CD14-positive monocyte (primary cell): ENCODE results near the gene PRDX4. TPM values are rescaled to one million over a fixed set of nuclear protein-coding genes. Genes with fewer than 3 reads are reported as not detected.
A peak's percentile ranks its signal among the peaks of the same experiment; 100 is the strongest.

Source experiments
- DNase-seq, 3 donors: peaks; one replicate each; pipeline ENCODE4 v3.0.0-alpha.2; 2011 to 2022
- H2AFZ ChIP-seq: 2 replicates; pipeline ENCODE4 v1.6.0; 2012; ENCODE audit warnings: mild to moderate bottlenecking, low read depth, low read length, inconsistent platforms; ENCODE audit not compliant: insufficient read depth, poor library complexity, severe bottlenecking
- H3K27ac ChIP-seq, 2 donors: 1 replicate in 1 of 2; 2 replicates in 1 of 2; pipeline ENCODE4 v1.5.1; 2012 to 2013; ENCODE audit warnings: low read length in 2 of 2, control low read depth in 1 of 2, inconsistent platforms in 1 of 2, low read depth in 1 of 2, mild to moderate bottlenecking in 1 of 2
- H3K27me3 ChIP-seq, 2 donors: one replicate each; pipeline versions ENCODE4 v1.6.0 to v1.6.1; 2011 to 2013; ENCODE audit warnings: low read length in 2 of 2; ENCODE audit not compliant: control insufficient read depth in 2 of 2, insufficient read depth in 2 of 2
- H3K36me3 ChIP-seq, 2 donors: replicated peaks in 1 of 2; 1 replicate in 1 of 2; 2 replicates in 1 of 2; pipeline versions ENCODE4 v1.5.1 to v1.6.1; 2012 to 2013; ENCODE audit warnings: low read length in 2 of 2, control low read depth in 1 of 2, inconsistent platforms in 1 of 2, mild to moderate bottlenecking in 1 of 2; ENCODE audit not compliant: insufficient read depth in 2 of 2, control insufficient read depth in 1 of 2
- H3K4me1 ChIP-seq, 2 donors: 1 replicate in 1 of 2; 2 replicates in 1 of 2; pipeline versions ENCODE4 v1.5.1 to v1.6.1; 2012 to 2013; ENCODE audit warnings: low read length in 2 of 2, control low read depth in 1 of 2, inconsistent platforms in 1 of 2, mild to moderate bottlenecking in 1 of 2, moderate library complexity in 1 of 2; ENCODE audit not compliant: insufficient read depth in 2 of 2, control insufficient read depth in 1 of 2
- H3K4me2 ChIP-seq: replicated peaks from 2 replicates; pipeline ENCODE3; 2012; ENCODE audit warnings: low read length, moderate library complexity, mild to moderate bottlenecking; ENCODE audit not compliant: poor library complexity, severe bottlenecking; ENCODE audit errors: extremely low read depth
- H3K4me3 ChIP-seq, 3 experiments: fragments of 200-600 bp in 1 of 3; sonication (generic) in 1 of 3; replicated peaks in 1 of 3; 1 replicate in 2 of 3; 2 replicates in 1 of 3; pipeline ENCODE4 v1.5.1; 2011 to 2013; ENCODE audit warnings: low read length in 3 of 3, mild to moderate bottlenecking in 3 of 3, control low read depth in 2 of 3, low read depth in 2 of 3, inconsistent platforms in 1 of 3, moderate library complexity in 1 of 3
- H3K79me2 ChIP-seq: 2 replicates; pipeline ENCODE4 v1.6.0; 2012; ENCODE audit warnings: mild to moderate bottlenecking, control low read depth, inconsistent platforms, low read length, moderate library complexity; ENCODE audit not compliant: insufficient read depth
- H3K9ac ChIP-seq: 2 replicates; pipeline ENCODE4 v1.6.0; 2017; ENCODE audit warnings: low read length, mild to moderate bottlenecking; ENCODE audit not compliant: insufficient read depth, poor library complexity, severe bottlenecking
- H3K9me3 ChIP-seq, 2 donors: replicated peaks in 1 of 2; 1 replicate in 1 of 2; 2 replicates in 1 of 2; pipeline versions ENCODE4 v1.5.1 to v1.6.1; 2012 to 2013; ENCODE audit warnings: low read length in 2 of 2, control low read depth in 1 of 2; ENCODE audit not compliant: control insufficient read depth in 1 of 2, insufficient read depth in 1 of 2
- H4K20me1 ChIP-seq: 2 replicates; pipeline ENCODE4 v1.6.0; 2012; ENCODE audit warnings: mild to moderate bottlenecking, low read length, control low read depth, moderate library complexity; ENCODE audit not compliant: insufficient read depth
- H3K27ac Mint-ChIP-seq, 7 donors: one replicate each; pipeline ENCODE4 v1.8.0; 2020; ENCODE audit warnings: mild to moderate bottlenecking in 7 of 7, mixed read lengths in 7 of 7, moderate library complexity in 6 of 7, inconsistent platforms in 2 of 7
- H3K27me3 Mint-ChIP-seq, 3 donors: one replicate each; pipeline ENCODE4 v1.8.0; 2021 to 2022; ENCODE audit warnings: low read depth in 3 of 3, mild to moderate bottlenecking in 3 of 3, mixed read lengths in 3 of 3, moderate library complexity in 3 of 3, inconsistent platforms in 1 of 3
- H3K36me3 Mint-ChIP-seq, 2 donors: one replicate each; pipeline ENCODE4 v1.8.0; 2020; ENCODE audit warnings: mixed read lengths in 2 of 2, inconsistent platforms in 1 of 2, mild to moderate bottlenecking in 1 of 2
- H3K4me1 Mint-ChIP-seq: one replicate; pipeline ENCODE4 v1.8.0; 2020; ENCODE audit warnings: mild to moderate bottlenecking, mixed read lengths
- H3K4me3 Mint-ChIP-seq, 2 donors: one replicate each; pipeline ENCODE4 v1.8.0; 2020; ENCODE audit warnings: mild to moderate bottlenecking in 2 of 2, mixed read lengths in 2 of 2, moderate library complexity in 1 of 2
- H3K9me3 Mint-ChIP-seq, 7 donors: one replicate each; pipeline ENCODE4 v1.8.0; 2020 to 2022; ENCODE audit warnings: mixed read lengths in 7 of 7, mild to moderate bottlenecking in 6 of 7, moderate library complexity in 6 of 7, inconsistent platforms in 2 of 7
- CTCF ChIP-seq: fragments of 200-600 bp; IDR thresholded peaks from one replicate; pipeline ENCODE4 v1.8.0; 2022; ENCODE audit warnings: antibody characterized with exemption, mild to moderate bottlenecking
- WGBS: methylation state at CpG from one replicate; pipeline ENCODE4 v1.1.5; 2013; ENCODE audit warnings: missing lambda C conversion rate; ENCODE audit not compliant: insufficient coverage; 5-methylcytosine and 5-hydroxymethylcytosine counted together
- intact Hi-C, 2 donors: fragments of 100-400 bp; cut with micrococcal nuclease; formaldehyde crosslinking; loops; one replicate each; pipeline versions ENCODE4 v1.15.0 to v1.15.1; 2023
- polyA plus RNA-seq, 3 donors: library from polyadenylated mRNA; depleted of rRNA in 1 of 3; unstranded in 2 of 3; stranded (reverse) in 1 of 3; fragments of 300-500 nt in 2 of 3; fragments of >200 nt in 1 of 3; fragmentation: Illumina TruSeq in 2 of 3; gene quantifications; 1 replicate in 2 of 3; 2 replicates in 1 of 3; pipeline ENCODE4 v1.2.3, GENCODE V29; 2012 to 2021

Gene PRDX4
- polyA plus RNA-seq, 3 donors, result 12.8 to 76.2 (median 60.6) TPM

DNA sequence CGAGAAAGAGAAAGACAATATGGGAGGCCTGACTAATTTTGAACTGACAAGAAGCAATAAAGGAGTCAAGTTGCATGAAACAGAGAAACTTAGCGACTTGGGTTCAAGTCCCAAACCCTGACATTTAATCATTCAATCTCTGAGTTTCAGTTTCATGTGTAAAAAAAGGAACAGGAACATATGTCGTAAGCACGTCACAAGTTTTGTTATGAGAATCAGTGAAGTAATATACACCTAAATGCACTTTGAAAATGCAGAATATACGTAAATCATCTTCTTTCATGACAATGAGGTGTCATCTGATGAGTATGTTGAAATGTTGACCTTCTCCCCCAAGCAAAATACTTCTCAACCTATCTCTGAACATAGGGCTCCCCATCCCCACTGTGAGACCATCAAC lies 65.4 kb downstream of the PRDX4 start:
- Histone ChIP-seq H3K79me2 (peaks cover 32% of the 10 kb centered on the region), H3K4me2 (no peak overlapping the region), H3K4me1 (peaks cover 10 to 15% of the 10 kb centered on the region in 2 donors), H2AFZ (no peak overlapping the region), H3K9ac (peak overlapping the region; percentile 29), H3K27me3 (no peaks in the 10 kb centered on the region), H3K4me3 (no peak overlapping the region), H4K20me1 (no peaks in the 10 kb centered on the region), H3K27ac (peak overlapping the region; percentile 68 to 81), H3K9me3 (no peaks in the 10 kb centered on the region), H3K36me3 (peaks cover 24 to 38% of the 10 kb centered on the region in 2 donors)
- no peak for TF ChIP-seq CTCF
- Mint-ChIP-seq H3K9me3 (peaks cover 0 to 2% (median 0%) of the 10 kb centered on the region in 7 donors), H3K36me3 (peaks cover 40 to 41% of the 10 kb centered on the region in 2 donors), H3K4me3 (no peak overlapping the region), H3K27me3 (peaks cover 0 to 6% (median 0%) of the 10 kb centered on the region in 3 donors), H3K27ac (peak overlapping the region; percentile 86 to 97 (median 92)), H3K4me1 (peaks cover 23% of the 10 kb centered on the region)
- intact Hi-C loops, result loop anchor here in 1 of 2 donors (2.0 kb wide), 1 partner anchor 50 kb away; the partner anchor contains the start of gene SAT1
- no CpG with 5 or more reads among the region's 5 CpGs for WGBS
- DNase-seq, result peak; percentile 73 to 87 (median 80)

Other genes starting within 250 kb of the PRDX4 start
- 10 to 100 TPM; 49.2 to 69.3 (median 51.8) TPM for gene ACOT9, start 75.8 kb downstream of the PRDX4 start, polyA plus RNA-seq
- gene SAT1, start 115.7 kb downstream of the PRDX4 start, polyA plus RNA-seq, result 1,000 to 10,000 TPM in 1 of 3 donors, 100 to 1,000 TPM in 2; 897 to 7,815 (median 970) TPM
- gene APOO, start 240.4 kb downstream of the PRDX4 start, polyA plus RNA-seq, result 1 to 10 TPM; 3.3 to 8.3 (median 4.6) TPM
- not detected for gene CXorf58, start 240.5 kb downstream of the PRDX4 start, polyA plus RNA-seq